Ascending aorta (tissue), 2 donors: ENCODE data around the gene PHACTR2. TPM values are rescaled to one million over a fixed set of nuclear protein-coding genes. Genes with fewer than 3 reads are reported as not detected.

Experiments used
- DNase-seq, 2 donors: peaks; one replicate each; pipeline ENCODE4 v3.0.0-alpha.2; 2019; ENCODE audit warnings: low spot score in 2 of 2
- H3K27ac ChIP-seq, 2 donors: fragments of 200-600 bp; sonication (generic); one replicate each; pipeline ENCODE4 v1.5.1; 2016 to 2017; ENCODE audit warnings: mild to moderate bottlenecking in 1 of 2
- H3K27me3 ChIP-seq: fragments of 200-600 bp; sonication (generic); one replicate; pipeline ENCODE4 v1.5.1; 2017
- H3K36me3 ChIP-seq, 2 donors: fragments of 200-600 bp; sonication (generic); one replicate each; pipeline ENCODE4 v1.5.1; 2016
- H3K4me1 ChIP-seq, 2 donors: fragments of 200-600 bp; sonication (generic); one replicate each; pipeline ENCODE4 v1.5.1; 2016 to 2017; ENCODE audit warnings: mild to moderate bottlenecking in 1 of 2
- H3K4me3 ChIP-seq, 2 donors: fragments of 200-600 bp; sonication (generic); one replicate each; pipeline ENCODE4 v1.5.1; 2016 to 2017; ENCODE audit warnings: mild to moderate bottlenecking in 1 of 2
- H3K9me3 ChIP-seq, 2 donors: fragments of 200-600 bp; sonication (generic); one replicate each; pipeline ENCODE4 v1.5.1; 2016
- intact Hi-C: fragments of 100-400 bp; cut with DNase I; formaldehyde crosslinking; loops from one replicate; pipeline ENCODE4 v1.15.1; 2023
- total RNA-seq: library from RNA; depleted of rRNA; stranded (reverse); fragments of >200 nt; gene quantifications from one replicate; pipeline ENCODE4 v1.1.0, GENCODE V29; 2016
- TF ChIP-seq, protein P1 (sequence below), 3 experiments: fragments of 200-600 bp in 2 of 3; fragments of 450-650 bp in 1 of 3; sonication (generic) in 2 of 3; IDR thresholded peaks; one replicate each; pipeline ENCODE4 v1.5.1; 2016 to 2019; ENCODE audit warnings: antibody characterized with exemption in 3 of 3, mild to moderate bottlenecking in 1 of 3, moderate library complexity in 1 of 3

PHACTR2 gene
- total RNA-seq, 1 donor from 2014 or later = 112 TPM

DNA sequence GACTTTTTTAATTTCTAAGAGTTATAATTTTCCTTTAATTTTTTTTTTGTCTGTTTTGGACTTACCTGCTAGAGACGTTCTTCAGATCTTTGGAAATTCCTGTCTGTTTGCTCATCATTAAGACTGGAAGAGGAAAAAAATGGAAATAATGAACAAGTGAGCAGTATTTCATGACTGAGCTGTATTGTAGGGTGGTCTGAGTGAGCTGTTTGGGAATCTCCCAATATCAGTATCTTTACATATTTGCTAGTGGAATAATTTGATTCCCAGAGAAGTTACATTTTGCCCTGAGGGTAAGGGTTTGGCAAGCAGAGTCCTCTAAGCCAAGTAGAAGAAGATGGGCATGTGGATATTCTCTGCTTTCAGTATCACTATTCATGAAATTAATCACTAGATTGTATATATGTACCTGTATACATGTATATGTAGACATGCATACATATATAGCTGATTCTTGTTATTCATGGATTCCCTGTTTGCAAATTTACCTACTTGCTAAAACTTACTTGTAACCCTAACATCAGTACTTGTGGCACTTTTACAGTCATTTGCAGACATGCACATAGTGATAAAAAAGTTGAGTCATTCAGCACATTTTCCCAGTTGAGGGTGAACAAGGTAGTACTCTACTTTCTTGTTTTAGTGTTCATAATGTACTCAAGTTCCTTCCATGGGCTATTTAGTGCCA lies 200.0 kb downstream of the PHACTR2 start:
- H3K4me3 ChIP-seq = no peak overlapping the region
- H3K36me3 ChIP-seq = no peaks in the 10 kb centered on the region
- intact Hi-C loops = no loop called here
- no peak overlapping the region for H3K27ac ChIP-seq
- no peaks in the 10 kb centered on the region for H3K27me3 ChIP-seq
- peaks cover 0 to 5% of the 10 kb centered on the region in 2 donors for H3K9me3 ChIP-seq
- DNase-seq = no peak
- H3K4me1 ChIP-seq = no peaks in the 10 kb centered on the region
- TF ChIP-seq, protein P1, sequence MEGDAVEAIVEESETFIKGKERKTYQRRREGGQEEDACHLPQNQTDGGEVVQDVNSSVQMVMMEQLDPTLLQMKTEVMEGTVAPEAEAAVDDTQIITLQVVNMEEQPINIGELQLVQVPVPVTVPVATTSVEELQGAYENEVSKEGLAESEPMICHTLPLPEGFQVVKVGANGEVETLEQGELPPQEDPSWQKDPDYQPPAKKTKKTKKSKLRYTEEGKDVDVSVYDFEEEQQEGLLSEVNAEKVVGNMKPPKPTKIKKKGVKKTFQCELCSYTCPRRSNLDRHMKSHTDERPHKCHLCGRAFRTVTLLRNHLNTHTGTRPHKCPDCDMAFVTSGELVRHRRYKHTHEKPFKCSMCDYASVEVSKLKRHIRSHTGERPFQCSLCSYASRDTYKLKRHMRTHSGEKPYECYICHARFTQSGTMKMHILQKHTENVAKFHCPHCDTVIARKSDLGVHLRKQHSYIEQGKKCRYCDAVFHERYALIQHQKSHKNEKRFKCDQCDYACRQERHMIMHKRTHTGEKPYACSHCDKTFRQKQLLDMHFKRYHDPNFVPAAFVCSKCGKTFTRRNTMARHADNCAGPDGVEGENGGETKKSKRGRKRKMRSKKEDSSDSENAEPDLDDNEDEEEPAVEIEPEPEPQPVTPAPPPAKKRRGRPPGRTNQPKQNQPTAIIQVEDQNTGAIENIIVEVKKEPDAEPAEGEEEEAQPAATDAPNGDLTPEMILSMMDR (IDR thresholded peaks at IDR 0.05) = no peak

DNA sequence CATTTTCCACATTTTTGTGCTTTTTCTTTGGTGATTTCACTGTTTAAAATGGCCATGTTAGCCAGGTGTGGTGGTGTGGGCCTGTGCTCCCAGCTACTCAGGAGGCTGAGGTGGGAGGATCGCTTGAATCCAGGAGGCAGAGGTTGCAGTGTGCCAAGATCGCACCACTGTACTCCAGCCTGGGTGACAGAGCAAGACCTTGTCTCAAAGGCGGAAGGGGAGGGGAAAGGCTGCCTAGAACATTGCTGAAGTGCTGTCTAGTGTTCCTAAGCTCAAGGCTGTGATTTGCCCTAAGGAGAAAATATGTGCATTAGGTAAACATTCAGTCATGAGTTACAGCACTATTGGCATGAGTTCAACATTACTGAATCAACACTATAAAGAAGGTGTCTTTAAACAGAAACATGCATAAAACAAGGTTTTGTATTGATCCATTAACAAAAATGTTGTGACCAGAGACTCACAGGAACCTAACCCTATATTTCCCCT lies 200.6 kb downstream of the PHACTR2 start:
- TF ChIP-seq, protein P1 (IDR thresholded peaks at IDR 0.05) = no peak
- Histone ChIP-seq H3K4me3 (no peak overlapping the region), H3K27me3 (no peaks in the 10 kb centered on the region), H3K36me3 (no peaks in the 10 kb centered on the region), H3K4me1 (no peaks in the 10 kb centered on the region), H3K9me3 (peaks cover 0 to 5% of the 10 kb centered on the region in 2 donors), H3K27ac (no peak overlapping the region)
- intact Hi-C loops = no loop called here
- no peak for DNase-seq

DNA sequence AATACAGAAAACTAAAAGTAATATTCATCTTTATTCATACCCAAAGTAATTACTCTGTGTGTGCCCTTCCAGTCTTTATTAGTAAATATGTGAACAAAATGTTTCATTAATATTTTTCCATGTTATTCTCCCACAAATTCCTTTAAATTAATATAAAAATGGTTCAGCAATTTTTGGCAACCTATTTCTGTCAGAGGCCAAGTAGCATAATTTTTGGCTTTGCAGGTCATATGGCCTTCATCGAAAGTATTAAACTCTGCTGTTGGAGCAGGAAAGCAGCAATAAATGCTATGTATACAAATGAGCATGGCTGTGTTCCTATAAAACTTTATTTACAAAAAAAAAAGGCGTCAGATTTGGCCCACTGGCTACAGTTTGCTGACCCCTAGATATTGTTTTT lies 202.6 kb downstream of the PHACTR2 start:
- Histone ChIP-seq H3K9me3 (no peaks in the 10 kb centered on the region), H3K27me3 (no peaks in the 10 kb centered on the region), H3K4me1 (no peaks in the 10 kb centered on the region), H3K27ac (no peak overlapping the region), H3K36me3 (no peaks in the 10 kb centered on the region), H3K4me3 (no peak overlapping the region)
- TF ChIP-seq, protein P1 (IDR thresholded peaks at IDR 0.05) = no peak
- intact Hi-C loops = no loop called here
- no peak for DNase-seq

Other genes starting within 250 kb of the PHACTR2 start
- gene ADAT2, start 227.3 kb upstream of the PHACTR2 start, total RNA-seq = 24.8 TPM
- gene PEX3, start 227.2 kb upstream of the PHACTR2 start, total RNA-seq = 0.96 TPM
- 9.7 TPM for gene FUCA2, start 166.2 kb upstream of the PHACTR2 start, total RNA-seq
- gene LTV1, start 165.4 kb downstream of the PHACTR2 start, total RNA-seq = 4.6 TPM
- gene ZC2HC1B, start 186.5 kb downstream of the PHACTR2 start, total RNA-seq = not detected